GM10847 (cell line): Measurements from ENCODE around the gene MYO7A.

ENCODE experiments used
- POLR2A ChIP-seq: IDR thresholded peaks from 2 replicates; pipeline ENCODE4 v1.6.1; 2011; ENCODE audit not compliant: insufficient read length; ENCODE audit errors: extremely low read depth

MYO7A gene

GRCh38 chr11:77205467-77206263 is 77.6 kb downstream of the MYO7A start:
- no peak for TF ChIP-seq POLR2A

GRCh38 chr11:77206264-77207018 is 78.4 kb downstream of the MYO7A start:
- TF ChIP-seq POLR2A, result no peak

GRCh38 chr11:77207019-77207485 is 79.0 kb downstream of the MYO7A start:
- no peak for TF ChIP-seq POLR2A

- no peak for TF ChIP-seq POLR2A
Measured at GRCh38 chr11:77207618-77208313, 79.7 kb downstream of the MYO7A start.

DNA sequence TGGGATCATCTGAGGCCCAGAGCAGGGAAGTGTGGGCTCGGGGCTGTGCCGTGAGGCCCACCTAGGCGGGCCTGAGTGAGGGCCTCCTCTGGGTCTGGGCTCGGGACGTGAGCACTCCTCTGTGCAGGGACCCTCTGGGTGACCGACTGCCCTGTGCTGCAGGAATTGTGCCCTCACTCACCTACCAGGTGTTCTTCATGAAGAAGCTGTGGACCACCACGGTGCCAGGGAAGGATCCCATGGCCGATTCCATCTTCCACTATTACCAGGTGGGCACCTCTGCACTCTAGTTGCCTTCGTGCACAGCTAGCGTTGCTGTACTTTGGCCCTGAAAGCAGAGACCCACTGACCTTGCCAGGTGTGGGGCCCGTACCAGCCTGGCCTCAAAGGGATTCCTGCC is 80.5 kb downstream of the MYO7A start:
- no peak for TF ChIP-seq POLR2A

GRCh38 chr11:77209663-77210062 is 81.6 kb downstream of the MYO7A start:
- TF ChIP-seq POLR2A, result no peak

DNA sequence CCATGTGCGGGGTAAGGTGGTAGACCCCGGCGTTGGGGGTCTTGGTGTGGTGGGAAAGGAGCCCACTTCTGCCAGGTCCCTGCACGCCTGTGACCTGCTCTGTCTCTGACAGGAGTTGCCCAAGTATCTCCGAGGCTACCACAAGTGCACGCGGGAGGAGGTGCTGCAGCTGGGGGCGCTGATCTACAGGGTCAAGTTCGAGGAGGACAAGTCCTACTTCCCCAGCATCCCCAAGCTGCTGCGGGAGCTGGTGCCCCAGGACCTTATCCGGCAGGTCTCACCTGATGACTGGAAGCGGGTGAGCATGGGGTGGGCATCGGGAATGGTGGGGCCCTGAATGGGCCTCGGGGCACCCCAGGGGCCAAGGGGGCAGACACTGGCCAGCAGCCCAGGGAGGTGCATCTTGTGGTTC is 83.0 kb downstream of the MYO7A start:
- no peak for TF ChIP-seq POLR2A

DNA sequence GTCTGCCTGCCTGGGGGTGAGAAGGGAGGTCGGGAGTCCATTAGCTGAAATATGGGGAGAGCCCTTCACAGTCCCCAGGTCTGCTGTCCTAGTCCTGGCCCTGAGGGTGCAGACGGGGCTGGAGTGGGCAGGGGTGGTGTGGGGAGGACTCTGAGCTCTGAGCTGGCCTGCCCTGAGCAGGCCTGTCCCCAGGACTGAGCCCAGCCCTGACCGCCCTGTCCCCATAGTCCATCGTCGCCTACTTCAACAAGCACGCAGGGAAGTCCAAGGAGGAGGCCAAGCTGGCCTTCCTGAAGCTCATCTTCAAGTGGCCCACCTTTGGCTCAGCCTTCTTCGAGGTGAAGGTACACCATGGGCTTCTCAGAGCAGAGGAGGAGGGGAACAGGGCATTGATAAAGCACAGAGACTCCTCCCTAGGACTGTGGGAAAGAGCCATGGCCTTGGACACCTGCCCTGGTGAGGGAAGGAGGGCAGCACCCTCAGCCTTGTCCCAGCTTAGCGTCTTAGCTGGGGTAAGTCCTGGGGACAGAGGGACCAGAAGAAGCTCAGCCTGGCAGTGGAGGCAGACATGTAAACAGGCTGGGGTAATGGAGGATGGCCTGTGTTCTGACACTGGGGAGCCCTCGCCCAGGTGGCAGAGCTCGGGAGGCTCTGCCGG is 83.7 kb downstream of the MYO7A start:
- no peak for TF ChIP-seq POLR2A

- no peak for TF ChIP-seq POLR2A
Measured at GRCh38 chr11:77212314-77213007, 84.4 kb downstream of the MYO7A start.

GRCh38 chr11:77213029-77213579 is 85.1 kb downstream of the MYO7A start:
- TF ChIP-seq POLR2A, result no peak

DNA sequence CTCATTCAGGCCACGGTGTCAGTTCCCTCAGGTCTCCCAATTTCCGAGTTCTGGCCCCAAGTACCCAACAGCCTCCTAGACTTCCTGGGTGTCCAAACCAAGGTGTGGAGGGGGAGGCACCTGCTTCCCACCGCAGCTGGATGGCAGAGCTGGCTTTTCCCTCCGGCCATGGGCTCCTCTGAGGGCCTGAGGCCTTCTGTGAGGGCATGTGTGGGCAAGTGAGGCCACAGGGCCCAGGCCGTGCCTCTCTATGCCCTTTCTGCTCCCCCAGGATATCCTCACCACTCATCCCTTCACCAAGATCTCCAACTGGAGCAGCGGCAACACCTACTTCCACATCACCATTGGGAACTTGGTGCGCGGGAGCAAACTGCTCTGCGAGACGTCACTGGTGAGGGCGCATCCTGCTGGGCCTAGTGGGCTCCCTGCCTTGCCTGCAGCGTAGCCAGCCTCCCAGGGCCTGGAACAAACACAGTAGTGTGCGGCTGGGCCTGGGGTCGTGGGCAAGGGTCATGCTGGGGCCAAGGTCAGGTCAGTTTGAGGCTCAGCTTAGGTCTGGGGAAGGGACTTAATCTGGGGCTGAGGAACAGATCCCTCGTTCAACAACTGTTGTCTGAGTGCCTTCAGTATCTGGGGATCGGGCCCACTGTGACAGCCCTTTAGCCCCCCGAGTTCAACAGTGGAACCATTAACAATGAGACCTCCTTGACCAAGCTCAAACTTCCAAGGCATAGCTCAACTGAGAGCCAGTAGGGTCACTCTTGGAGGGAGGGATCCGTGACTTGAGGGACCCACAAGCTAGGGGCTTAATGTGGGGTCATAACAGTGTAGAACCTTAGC is 85.8 kb downstream of the MYO7A start:
- TF ChIP-seq POLR2A, result no peak

DNA sequence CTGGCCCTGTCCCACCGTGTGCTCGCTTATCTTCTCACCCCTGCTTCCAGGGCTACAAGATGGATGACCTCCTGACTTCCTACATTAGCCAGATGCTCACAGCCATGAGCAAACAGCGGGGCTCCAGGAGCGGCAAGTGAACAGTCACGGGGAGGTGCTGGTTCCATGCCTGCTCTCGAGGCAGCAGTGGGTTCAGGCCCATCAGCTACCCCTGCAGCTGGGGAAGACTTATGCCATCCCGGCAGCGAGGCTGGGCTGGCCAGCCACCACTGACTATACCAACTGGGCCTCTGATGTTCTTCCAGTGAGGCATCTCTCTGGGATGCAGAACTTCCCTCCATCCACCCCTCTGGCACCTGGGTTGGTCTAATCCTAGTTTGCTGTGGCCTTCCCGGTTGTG is 86.5 kb downstream of the MYO7A start:
- no peak for TF ChIP-seq POLR2A

DNA sequence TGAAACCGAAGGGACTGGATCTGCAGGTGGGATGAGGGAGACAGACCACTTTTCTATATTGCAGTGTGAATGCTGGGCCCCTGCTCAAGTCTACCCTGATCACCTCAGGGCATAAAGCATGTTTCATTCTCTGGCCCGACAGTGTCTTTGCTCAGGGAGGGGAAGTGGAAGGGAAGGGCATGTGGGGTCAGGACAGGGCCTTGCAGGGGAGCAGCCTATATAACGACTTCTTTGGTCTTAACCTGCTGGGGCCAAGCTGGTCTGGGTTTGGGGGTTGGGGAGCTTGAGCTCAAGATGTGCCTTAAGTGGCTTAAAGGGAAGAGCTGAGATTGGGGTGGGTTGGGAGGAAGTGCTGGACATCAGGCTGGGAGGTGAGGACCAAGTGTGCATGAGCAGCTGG is 87.1 kb downstream of the MYO7A start:
- TF ChIP-seq POLR2A, result no peak
